Anterior cingulate cortex (tissue), 58 donors: Measurements from ENCODE around the gene BAX.

Experiments
- DNase-seq, 58 donors: peaks; one replicate each; lab custom pipeline; 2025; lab: John Stamatoyannopoulos, UW

Gene BAX

GRCh38 chr19:48961051-48961649 is 6.5 kb downstream of the BAX start:
- DNase-seq, result peak in 1 of 58 donors; percentile 14

DNA sequence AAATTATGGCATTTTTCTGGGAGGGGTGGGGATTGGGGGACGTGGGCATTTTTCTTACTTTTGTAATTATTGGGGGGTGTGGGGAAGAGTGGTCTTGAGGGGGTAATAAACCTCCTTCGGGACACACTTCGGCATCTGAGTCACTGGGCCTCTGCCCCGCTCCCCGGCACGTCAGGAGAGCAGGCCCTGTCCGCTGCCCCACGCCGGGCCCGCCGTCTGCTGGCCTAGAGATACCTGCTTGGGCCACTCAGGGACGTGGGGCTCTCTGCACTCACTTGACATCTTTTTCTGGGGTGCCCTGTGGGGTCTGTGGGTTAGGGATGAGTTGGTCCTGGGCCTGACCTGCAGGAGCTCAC is 7.0 kb downstream of the BAX start:
- DNase-seq, result no peak

DNA sequence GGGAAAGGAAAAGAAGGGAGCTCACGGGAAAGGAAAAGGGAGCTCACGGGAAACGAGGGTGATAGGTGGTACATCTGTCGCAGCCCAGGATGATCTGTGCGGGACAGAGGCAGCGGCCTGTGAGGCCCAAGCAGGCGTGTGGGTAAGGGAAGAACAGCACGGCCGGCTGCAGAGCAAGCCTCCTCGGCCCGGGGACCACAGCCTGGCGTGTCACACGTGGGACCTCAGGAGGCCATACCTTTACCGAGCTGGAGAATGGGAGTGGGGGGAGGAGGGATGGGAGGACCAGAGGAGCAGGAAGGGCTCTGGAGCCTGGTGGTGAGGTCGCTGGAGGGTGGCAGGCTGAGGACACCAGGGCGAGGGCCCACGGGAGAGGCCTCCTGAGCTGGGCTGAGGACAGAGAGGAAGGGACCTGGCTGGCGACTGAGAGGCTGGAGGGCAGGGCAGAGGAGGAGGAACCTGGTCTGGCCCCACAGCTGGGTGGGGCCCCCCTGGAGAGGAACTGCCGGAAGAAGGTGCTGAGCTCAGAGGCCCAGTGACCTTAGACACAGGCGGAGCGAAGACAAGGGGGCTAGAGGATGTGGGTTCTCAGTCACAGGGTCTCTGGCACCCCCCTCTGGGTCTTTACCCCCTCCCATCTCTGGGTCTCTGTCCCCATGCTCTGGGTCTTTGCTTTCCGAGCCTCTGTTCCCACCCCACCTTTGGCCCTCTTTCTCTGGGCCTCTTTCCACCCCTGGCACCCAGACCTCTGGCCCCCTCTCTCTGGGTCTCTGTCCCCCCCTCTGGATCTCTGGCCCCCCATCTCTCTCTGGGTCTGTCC is 7.6 kb downstream of the BAX start:
- peak in 9 of 58 donors; percentile 3 to 48 (median 19) for DNase-seq

- no peak for DNase-seq
These were observed 8.1 kb downstream of the BAX start for GRCh38 chr19:48962849-48963165.

DNA sequence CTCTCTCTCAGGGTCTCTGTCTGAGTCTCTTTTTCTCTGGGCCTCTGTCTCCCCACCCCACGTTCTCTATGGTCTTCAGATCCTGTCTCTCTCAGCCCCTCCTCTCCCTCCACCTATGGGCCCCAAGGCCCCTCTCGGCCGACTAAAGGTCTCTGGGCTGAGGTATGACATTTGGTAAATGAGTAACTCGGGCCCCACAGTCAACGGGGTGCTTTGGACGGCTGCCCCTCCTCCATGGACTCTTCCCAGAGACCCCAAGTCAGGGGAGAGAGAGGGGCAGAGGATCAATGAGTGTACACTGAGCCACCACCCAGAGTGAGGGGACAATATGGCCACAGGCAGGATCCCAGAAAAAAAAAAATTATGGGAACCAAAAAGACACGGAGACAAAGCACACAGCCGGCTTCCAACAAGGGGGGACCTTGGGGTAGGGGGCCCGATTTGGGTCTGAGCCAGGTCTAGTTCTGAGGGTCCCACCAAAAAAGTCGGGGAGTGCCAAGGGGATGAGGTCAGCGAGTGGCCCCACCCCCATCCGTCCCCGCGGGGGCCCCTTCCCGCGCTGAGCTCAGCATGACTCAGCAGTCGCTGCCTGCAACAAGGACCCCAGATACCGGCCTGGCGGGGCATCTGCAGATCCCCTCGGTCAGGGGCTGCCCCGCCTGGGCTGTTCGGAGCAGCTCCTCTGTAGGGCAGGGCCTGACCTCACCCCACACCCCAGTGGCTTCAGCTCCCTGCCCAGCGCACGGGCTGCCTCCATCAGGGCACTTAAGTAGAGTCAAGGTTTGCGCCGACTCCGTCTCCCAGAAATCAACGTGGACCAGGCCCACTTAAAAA is 8.9 kb downstream of the BAX start:
- DNase-seq, result peak in 54 of 58 donors; percentile 12 to 91 (median 50)

- peak in 10 of 58 donors; percentile 16 to 59 (median 43) for DNase-seq
These were observed 9.7 kb downstream of the BAX start for GRCh38 chr19:48964205-48965039.

DNA sequence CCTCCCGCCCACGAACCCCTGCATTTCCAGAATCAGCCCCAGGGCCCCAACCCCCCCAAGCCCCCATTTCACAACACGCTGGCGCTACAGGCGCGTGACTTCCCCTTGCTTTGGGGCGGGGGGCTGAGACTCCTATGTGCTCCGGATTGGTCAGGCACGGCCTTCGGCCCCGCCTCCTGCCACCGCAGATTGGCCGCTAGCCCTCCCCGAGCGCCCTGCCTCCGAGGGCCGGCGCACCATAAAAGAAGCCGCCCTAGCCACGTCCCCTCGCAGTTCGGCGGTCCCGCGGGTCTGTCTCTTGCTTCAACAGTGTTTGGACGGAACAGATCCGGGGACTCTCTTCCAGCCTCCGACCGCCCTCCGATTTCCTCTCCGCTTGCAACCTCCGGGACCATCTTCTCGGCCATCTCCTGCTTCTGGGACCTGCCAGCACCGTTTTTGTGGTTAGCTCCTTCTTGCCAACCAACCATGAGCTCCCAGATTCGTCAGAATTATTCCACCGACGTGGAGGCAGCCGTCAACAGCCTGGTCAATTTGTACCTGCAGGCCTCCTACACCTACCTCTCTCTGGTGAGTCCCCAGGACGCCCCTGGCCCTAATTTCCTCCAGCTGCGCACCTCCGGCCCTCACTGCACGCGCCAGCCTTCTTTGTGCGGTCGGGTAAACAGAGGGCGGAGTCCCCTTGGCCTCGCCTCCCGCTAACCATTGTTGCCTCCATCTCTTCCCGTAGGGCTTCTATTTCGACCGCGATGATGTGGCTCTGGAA is 10.5 kb downstream of the BAX start, which contains the start of gene FTL:
Gene FTL (plus strand): TSS at position 270 of the 766 bp plus-strand sequence. CDS start 199 bp downstream, at position 469.
- peak; percentile 61 to 99 (median 97) for DNase-seq

DNA sequence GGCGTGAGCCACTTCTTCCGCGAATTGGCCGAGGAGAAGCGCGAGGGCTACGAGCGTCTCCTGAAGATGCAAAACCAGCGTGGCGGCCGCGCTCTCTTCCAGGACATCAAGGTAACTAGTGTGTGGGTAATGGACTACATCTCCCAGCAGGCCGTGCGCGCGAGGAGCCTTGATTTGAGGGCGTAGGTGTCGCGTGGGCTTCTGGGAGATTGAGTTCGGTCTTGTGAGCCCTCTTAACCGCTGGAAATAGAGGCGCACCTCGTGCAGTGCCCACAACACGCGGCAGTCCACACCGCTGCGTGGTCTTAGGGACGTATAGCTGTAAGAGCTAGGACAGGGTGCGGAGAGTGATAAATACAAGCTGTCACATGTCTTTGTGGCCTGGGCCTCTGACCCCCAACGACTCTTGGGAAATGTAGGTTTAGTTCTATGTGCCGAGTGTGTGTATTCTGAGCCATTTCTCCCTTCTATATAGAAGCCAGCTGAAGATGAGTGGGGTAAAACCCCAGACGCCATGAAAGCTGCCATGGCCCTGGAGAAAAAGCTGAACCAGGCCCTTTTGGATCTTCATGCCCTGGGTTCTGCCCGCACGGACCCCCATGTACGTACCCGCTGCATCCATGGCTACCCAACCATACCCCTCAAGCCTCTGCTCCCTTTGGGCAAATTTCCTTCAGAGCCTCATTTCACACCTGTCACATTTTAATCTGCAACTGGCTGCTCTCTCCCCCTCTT is 11.3 kb downstream of the BAX start:
- DNase-seq, result peak; percentile 43 to 90 (median 78)

DNA sequence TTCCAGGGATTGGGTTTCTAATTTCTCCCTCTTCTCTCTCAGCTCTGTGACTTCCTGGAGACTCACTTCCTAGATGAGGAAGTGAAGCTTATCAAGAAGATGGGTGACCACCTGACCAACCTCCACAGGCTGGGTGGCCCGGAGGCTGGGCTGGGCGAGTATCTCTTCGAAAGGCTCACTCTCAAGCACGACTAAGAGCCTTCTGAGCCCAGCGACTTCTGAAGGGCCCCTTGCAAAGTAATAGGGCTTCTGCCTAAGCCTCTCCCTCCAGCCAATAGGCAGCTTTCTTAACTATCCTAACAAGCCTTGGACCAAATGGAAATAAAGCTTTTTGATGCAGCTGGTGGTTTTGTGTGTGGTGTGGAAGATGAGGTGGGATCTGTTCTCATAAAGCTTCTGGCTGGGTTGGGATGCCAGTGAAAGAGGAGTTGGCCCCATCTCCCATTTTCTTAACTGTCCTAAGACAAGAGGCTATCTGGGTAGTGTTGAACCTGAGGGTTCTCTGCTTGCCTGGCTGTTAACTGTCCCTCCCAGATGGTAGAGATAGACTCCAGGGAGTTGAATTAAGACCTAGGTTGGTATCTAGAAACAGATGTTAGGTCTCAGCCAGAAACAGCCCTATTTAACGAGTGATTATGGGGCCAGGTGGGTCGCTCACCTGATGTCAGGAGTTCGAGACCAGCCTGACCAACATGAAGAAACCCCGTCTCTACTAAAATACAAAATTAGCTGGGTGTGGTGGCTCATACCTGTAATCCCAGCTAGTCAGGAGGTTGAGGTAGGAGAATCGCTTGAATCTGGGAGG is 12.1 kb downstream of the BAX start:
- DNase-seq, result peak in 7 of 58 donors; percentile 9 to 33 (median 18)

DNA sequence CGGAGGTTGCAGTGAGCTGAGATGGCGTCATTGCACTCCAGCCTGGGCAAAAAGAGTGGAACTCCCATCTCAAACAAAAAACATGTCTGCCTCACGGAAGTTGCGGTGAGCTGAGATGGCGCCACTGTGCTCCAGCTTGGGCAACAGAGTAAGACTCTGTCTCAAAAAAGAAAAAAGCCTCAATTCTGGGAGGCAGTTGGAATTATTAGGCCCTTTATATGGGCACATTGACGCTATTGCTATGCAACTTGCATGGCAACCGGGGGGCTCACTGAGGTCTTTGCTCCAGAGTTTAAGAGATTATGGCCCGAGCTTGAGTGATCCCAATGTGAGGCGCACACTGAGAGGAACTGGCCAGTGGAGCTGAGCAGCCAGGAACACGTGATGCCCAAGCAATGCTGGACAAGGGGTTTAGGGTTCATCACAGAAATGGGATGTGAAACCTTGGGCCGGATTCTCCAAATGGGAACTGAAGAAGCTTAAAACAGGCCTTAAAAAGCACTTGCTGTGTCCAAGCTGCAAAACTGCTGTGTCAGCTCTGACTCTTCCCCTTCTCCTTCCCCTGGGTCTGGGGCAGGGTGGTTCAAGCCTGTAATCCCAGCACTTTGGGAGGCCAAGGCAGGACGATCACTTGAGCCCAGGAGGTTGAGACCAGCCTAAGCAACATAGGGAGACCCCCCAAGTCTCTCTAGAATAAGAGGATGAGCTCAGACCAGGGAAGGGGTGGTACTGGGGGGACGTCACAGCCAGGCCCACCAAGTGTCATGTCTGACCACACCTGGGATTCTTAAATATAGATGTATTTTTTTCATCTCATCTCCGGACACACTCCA is 12.9 kb downstream of the BAX start:
- DNase-seq, result peak in 38 of 58 donors; percentile 6 to 72 (median 36)

DNA sequence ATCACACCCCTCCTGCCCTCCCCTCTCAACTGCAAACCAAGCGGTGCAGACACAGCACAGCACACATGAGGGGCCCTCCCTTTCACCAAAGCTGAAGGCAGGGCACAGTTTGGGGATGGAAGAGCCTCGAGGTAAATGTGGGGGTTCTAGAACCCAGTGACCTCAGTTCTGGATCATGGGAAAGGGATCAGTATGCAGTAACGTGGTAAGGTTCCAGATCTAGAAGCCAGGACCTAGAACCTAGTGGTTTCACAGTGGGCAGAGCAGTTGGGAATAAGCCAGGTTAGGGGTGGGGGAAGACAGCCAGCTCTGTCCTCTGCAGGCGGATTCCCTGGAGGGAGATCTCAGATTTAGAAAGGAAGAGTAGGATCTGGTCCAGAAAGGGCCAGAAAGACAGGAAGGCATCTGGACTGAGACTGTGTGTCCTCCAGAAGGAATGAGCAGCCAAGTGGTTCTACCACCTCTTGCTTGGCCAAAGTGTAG is 13.5 kb downstream of the BAX start:
- DNase-seq, result no peak

DNA sequence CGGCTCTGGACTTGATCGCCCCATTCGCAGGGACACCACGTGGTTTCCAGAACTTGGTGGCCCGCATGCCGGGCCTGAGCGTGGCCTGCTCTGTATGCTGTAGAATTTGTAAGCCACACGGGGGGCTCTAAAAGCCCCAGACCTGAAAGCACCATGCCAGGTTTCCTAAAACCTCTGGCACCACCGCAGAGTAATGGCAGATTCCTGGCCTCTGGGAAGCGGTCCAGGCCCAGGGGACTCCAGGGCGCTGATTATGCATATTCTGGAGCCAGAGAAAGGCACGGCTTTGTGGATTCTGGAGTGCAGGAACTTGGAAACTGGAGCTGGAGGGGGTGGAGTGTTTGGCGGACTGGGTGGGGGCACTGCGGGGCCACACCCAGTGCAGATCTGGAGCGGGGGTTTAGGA is 14.1 kb downstream of the BAX start:
- peak in 8 of 58 donors; percentile 2 to 20 (median 12) for DNase-seq

DNA sequence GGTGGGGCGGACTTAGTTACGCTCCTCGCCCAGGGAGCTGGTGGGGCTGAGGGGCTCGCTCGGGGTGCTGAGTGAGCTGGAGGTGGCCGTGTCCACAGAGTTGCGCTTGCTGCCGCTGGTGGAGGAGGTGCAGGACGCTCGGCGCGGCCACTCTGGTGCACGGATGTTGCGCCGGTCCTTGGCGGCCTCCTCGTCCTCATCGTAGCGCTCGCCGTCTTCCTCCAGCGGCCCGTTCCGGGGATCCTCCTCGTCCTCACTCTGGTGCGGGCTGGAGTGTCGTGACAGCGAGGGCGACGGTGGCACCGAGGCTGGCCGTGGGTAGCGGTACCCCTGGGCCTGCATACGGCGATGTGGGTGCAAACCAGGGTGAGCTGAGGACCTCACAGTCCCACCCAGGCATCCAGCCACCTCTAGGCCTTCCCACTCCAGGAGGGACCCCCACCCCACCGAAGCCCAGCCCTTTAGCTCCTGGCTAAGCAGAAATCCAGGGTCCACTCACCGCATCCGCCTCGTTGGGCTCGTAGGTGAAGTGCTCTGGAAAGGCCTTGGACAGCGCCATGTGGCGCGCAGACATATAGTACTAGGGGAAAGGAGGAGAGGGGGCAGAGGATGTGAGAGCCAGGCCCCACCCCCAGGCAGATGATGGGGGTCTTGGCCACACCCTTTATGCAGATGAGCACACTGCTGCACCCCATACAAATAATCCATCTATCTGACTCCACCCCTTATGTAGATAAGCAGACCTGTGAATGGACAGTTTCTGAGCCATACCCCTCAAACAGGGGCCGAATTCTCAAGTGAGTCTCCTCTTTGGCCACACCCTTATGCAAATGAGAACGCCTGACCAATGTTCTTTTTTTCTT is 14.8 kb downstream of the BAX start:
- no peak for DNase-seq

- DNase-seq, result no peak
These were observed 15.6 kb downstream of the BAX start for GRCh38 chr19:48970139-48970766.

GRCh38 chr19:48970923-48971395 is 16.3 kb downstream of the BAX start:
- peak in 53 of 58 donors; percentile 7 to 86 (median 51) for DNase-seq
